ENCODE measurements around the gene PACRGL. TPM values are rescaled to one million over a fixed set of nuclear protein-coding genes. Genes with fewer than 3 reads are reported as not detected.

PACRGL gene
- total RNA-seq, 1 donor from 2014 or later: 32.8 TPM

DNA sequence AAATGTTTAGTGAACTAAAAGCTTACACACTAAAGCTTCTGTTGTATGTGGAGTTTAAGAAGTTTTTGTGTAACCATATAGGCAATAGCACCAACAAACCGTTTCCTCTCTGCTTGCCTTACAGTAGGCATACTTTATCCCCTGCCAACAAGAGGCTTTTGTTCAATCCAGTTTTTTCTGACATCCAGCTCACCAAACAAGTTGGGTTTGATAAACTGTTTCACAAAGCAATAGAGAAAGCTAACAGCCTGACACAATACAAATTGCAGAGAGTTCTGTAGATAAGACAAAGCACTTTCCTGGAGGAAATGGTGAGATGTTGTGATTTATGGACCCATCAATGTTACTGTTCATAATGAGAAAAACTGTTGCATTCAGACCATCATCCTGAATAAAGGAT, 53.8 kb downstream of the PACRGL start:
- Mint-ChIP-seq H3K4me1 (ENCODE audit: low read depth) (peaks cover 15% of the 10 kb centered on the region), H3K4me3 (ENCODE audit: low read depth) (no peak overlapping the region), H3K9me3 (ENCODE audit: low read depth) (no peaks in the 10 kb centered on the region), H3K36me3 (ENCODE audit: insufficient read depth) (peaks cover 12% of the 10 kb centered on the region), H3K27ac (peak overlapping the region; percentile 39), H3K27me3 (no peaks in the 10 kb centered on the region)
- no peak for DNase-seq (ENCODE audit: low spot score, unreplicated experiment)
- TF ChIP-seq, protein P1, sequence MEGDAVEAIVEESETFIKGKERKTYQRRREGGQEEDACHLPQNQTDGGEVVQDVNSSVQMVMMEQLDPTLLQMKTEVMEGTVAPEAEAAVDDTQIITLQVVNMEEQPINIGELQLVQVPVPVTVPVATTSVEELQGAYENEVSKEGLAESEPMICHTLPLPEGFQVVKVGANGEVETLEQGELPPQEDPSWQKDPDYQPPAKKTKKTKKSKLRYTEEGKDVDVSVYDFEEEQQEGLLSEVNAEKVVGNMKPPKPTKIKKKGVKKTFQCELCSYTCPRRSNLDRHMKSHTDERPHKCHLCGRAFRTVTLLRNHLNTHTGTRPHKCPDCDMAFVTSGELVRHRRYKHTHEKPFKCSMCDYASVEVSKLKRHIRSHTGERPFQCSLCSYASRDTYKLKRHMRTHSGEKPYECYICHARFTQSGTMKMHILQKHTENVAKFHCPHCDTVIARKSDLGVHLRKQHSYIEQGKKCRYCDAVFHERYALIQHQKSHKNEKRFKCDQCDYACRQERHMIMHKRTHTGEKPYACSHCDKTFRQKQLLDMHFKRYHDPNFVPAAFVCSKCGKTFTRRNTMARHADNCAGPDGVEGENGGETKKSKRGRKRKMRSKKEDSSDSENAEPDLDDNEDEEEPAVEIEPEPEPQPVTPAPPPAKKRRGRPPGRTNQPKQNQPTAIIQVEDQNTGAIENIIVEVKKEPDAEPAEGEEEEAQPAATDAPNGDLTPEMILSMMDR (IDR thresholded peaks at IDR 0.05; ENCODE audit: unreplicated experiment): no peak

DNA sequence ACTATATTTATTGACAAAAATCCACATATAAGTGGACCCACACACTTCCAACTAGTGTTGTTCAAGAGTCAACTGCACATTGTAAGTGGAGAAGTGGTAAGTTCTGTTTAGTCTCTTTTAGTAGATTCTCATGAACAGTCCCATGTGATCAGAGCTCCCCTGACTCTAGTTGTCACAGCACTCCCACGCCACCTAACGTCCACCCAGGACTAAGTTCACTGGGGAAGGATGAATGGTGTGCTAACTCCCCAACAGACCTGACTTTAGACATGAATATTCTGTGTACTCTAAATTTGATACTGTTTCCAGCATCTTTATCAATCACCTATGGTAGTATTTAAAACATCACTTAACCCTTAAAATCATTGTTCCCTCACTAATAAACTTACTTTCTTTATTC, 59.8 kb downstream of the PACRGL start:
- TF ChIP-seq, protein P1 (IDR thresholded peaks at IDR 0.05; ENCODE audit: unreplicated experiment): no peak
- no peak overlapping the region for H3K27ac Mint-ChIP-seq
- DNase-seq (ENCODE audit: low spot score, unreplicated experiment): no peak

DNA sequence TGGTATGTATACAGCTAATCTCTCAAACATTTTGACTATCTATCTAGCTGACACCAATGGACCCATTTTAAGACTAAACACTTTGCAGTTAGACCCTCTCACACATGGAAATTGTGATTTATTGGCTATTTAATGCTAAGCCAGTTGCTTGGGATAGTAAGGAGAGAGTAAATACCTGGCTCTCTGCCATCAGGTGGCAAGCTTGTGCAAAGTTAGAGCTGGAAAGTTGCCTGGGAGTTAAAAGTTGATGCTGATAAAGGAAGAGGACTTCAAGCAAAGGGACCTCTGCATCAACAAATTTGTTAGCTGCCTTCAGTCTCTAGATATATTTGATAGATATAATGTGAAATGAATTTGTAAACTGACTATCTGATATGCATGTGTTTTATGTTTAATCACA, 61.1 kb downstream of the PACRGL start:
- TF ChIP-seq, protein P1 (IDR thresholded peaks at IDR 0.05; ENCODE audit: unreplicated experiment): no peak

More for the DNA sequence above, 59.8 kb downstream of the PACRGL start:
- no peaks in the 10 kb centered on the region for H3K9me3 Mint-ChIP-seq (ENCODE audit: low read depth)
- H3K4me1 Mint-ChIP-seq (ENCODE audit: low read depth): no peaks in the 10 kb centered on the region
- no peak overlapping the region for H3K4me3 Mint-ChIP-seq (ENCODE audit: low read depth)
- H3K36me3 Mint-ChIP-seq (ENCODE audit: insufficient read depth): no peaks in the 10 kb centered on the region
- H3K27me3 Mint-ChIP-seq: no peaks in the 10 kb centered on the region

DNA sequence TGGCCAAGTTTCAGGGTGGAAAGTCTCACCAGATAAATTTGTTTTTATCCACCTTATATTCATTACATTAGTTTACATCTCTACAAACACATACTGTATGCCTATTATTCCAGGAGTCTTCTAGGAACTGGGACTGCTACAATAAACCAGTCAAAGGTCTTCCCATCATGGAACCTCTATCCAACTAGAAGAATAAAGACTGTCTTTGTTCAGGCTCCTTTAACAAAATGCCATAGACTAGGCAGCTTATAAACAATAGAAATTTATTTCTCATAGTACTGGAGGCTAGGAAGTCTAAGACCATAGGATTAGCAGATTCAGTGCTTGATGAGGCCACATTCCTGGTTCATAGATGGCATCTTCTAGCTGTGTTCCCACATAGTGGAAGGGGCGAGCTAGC, 61.6 kb downstream of the PACRGL start:
- no peak for DNase-seq (ENCODE audit: low spot score, unreplicated experiment)
- Mint-ChIP-seq H3K27me3 (no peaks in the 10 kb centered on the region), H3K4me1 (ENCODE audit: low read depth) (no peaks in the 10 kb centered on the region), H3K36me3 (ENCODE audit: insufficient read depth) (no peaks in the 10 kb centered on the region), H3K27ac (no peak overlapping the region), H3K9me3 (ENCODE audit: low read depth) (no peaks in the 10 kb centered on the region), H3K4me3 (ENCODE audit: low read depth) (no peak overlapping the region)
- TF ChIP-seq, protein P1 (IDR thresholded peaks at IDR 0.05; ENCODE audit: unreplicated experiment): no peak

More for the DNA sequence above, 61.1 kb downstream of the PACRGL start:
- no peaks in the 10 kb centered on the region for H3K4me1 Mint-ChIP-seq (ENCODE audit: low read depth)
- no peak overlapping the region for H3K4me3 Mint-ChIP-seq (ENCODE audit: low read depth)
- H3K9me3 Mint-ChIP-seq (ENCODE audit: low read depth): no peaks in the 10 kb centered on the region
- H3K27me3 Mint-ChIP-seq: no peaks in the 10 kb centered on the region
- no peak overlapping the region for H3K27ac Mint-ChIP-seq
- DNase-seq (ENCODE audit: low spot score, unreplicated experiment): no peak
- H3K36me3 Mint-ChIP-seq (ENCODE audit: insufficient read depth): no peaks in the 10 kb centered on the region

DNA sequence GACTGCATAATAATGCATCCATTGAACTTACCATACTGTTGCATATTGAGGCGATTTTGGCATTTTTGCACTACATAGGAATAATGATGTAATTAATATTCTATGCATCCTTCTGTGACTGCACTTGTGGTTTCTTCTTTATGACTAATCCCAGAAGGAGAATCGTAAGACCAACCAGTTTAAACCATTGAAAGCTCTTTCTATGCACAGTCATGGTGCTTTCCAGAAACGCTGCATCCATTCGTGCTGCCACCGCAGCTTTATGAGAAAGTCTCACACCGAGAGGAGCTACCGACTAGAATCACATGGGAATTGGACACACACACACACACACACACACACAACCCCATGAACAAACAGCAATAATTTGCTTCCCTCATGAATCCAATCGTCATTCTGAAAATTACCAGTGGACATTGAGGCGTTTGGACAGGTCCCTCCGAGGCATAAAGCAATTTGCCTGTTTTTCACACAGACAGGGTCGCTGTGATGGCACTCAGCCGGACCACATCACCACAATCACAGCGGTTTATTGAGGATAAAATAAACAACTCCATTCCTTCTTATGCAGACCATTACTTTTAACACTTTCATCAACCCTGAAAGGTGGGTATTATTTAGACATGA, 64.2 kb downstream of the PACRGL start:
- Mint-ChIP-seq H3K9me3 (ENCODE audit: low read depth) (no peaks in the 10 kb centered on the region), H3K27me3 (no peaks in the 10 kb centered on the region), H3K27ac (no peak overlapping the region), H3K4me1 (ENCODE audit: low read depth) (no peaks in the 10 kb centered on the region), H3K4me3 (ENCODE audit: low read depth) (no peak overlapping the region), H3K36me3 (ENCODE audit: insufficient read depth) (no peaks in the 10 kb centered on the region)
- DNase-seq (ENCODE audit: low spot score, unreplicated experiment): no peak
- TF ChIP-seq, protein P1 (IDR thresholded peaks at IDR 0.05; ENCODE audit: unreplicated experiment): no peak
